MM.1S (cell line): ENCODE results near the gene PRKAR1B.

Source experiments
- DNase-seq: peaks from one replicate; pipeline ENCODE4 v3.0.0-alpha.2; 2015
- H2AFZ ChIP-seq: fragments of 300-600 bp; sonication (generic); 2 replicates; pipeline ENCODE4 v1.6.0; 2016; ENCODE audit warnings: antibody characterized with exemption, low read length
- H3F3A ChIP-seq: fragments of 300-600 bp; sonication (generic); 2 replicates; pipeline ENCODE4 v1.6.1; 2016; ENCODE audit warnings: mild to moderate bottlenecking, antibody characterized with exemption, low read length, moderate library complexity, mixed read lengths; ENCODE audit not compliant: insufficient read depth
- H3K27ac ChIP-seq: fragments of 300-600 bp; sonication (generic); 2 replicates; pipeline ENCODE4 v1.5.1; 2016; ENCODE audit warnings: mild to moderate bottlenecking, low read length
- H3K27me3 ChIP-seq: fragments of 300-600 bp; sonication (generic); replicated peaks from 2 replicates; pipeline ENCODE4 v1.6.0; 2016; ENCODE audit warnings: low read length; ENCODE audit not compliant: insufficient read depth
- H3K36me3 ChIP-seq: fragments of 300-600 bp; sonication (generic); replicated peaks from 2 replicates; pipeline ENCODE4 v1.6.1; 2016; ENCODE audit warnings: mild to moderate bottlenecking, low read length, mixed read lengths; ENCODE audit not compliant: insufficient read depth
- H3K4me1 ChIP-seq: fragments of 300-600 bp; sonication (generic); 2 replicates; pipeline ENCODE4 v1.6.1; 2016; ENCODE audit warnings: low read length, mixed read lengths
- H3K4me2 ChIP-seq: fragments of 300-600 bp; sonication (generic); 2 replicates; pipeline ENCODE4 v1.6.0; 2016; ENCODE audit warnings: low read depth, low read length
- H3K4me3 ChIP-seq: fragments of 300-600 bp; sonication (generic); 2 replicates; pipeline ENCODE4 v1.5.1; 2016; ENCODE audit warnings: low read length, mixed read lengths
- H3K79me2 ChIP-seq: fragments of 300-600 bp; sonication (generic); 2 replicates; pipeline ENCODE4 v1.6.1; 2016; ENCODE audit warnings: mixed run types, low read length, mixed read lengths
- H3K9ac ChIP-seq: fragments of 300-600 bp; sonication (generic); 2 replicates; pipeline ENCODE4 v1.6.1; 2016; ENCODE audit warnings: low read length, mixed read lengths
- H3K9me2 ChIP-seq: fragments of 300-600 bp; sonication (generic); replicated peaks from 2 replicates; pipeline ENCODE4 v1.6.1; 2016; ENCODE audit warnings: mild to moderate bottlenecking, low read length, mixed read lengths; ENCODE audit not compliant: insufficient read depth
- H3K9me3 ChIP-seq: fragments of 300-600 bp; sonication (generic); replicated peaks from 2 replicates; pipeline ENCODE4 v1.6.1; 2016; ENCODE audit warnings: mild to moderate bottlenecking, low read length, mixed read lengths; ENCODE audit not compliant: insufficient read depth
- H4K20me1 ChIP-seq: fragments of 300-600 bp; sonication (generic); 2 replicates; pipeline ENCODE4 v1.6.1; 2016; ENCODE audit warnings: mild to moderate bottlenecking, low read length, moderate library complexity, mixed read lengths; ENCODE audit not compliant: insufficient read depth
- EZH2 ChIP-seq: fragments of 300-600 bp; sonication (generic); optimal IDR thresholded peaks from 2 replicates; pipeline ENCODE3; 2017; ENCODE audit warnings: low read depth, mild to moderate bottlenecking, antibody characterized with exemption, low read length, mixed read lengths
- EZH2phosphoT487 ChIP-seq: fragments of 300-600 bp; sonication (generic); IDR thresholded peaks from 2 replicates; pipeline ENCODE4 v1.6.1; 2018; ENCODE audit warnings: antibody characterized with exemption, low read length
- TF ChIP-seq, protein P1 (sequence below): fragments of 300-600 bp; sonication (generic); IDR thresholded peaks from 2 replicates; pipeline ENCODE4 v1.5.1; 2016; ENCODE audit warnings: antibody characterized with exemption, low read length, mixed read lengths

PRKAR1B gene

DNA sequence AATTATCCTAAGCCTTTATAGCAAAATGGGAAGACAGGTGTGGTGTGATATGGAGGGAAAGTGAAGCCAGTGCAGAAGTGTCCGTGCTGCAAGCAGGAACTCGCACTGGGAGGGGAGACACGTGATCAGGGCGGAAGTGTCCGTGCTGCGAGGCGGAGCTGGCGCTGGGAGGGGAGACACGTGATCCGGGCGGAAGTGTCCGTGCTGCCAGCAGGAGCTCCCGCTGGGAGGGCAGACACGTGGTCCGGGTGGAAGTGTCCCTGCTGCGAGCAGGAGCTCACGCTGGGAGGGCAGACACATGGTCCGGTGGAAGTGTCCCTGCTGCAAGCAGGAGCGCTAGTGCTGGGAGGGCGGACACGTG, 40.5 kb upstream of the PRKAR1B start:
- Histone ChIP-seq H3K27ac (no peak overlapping the region), H3K9me3 (no peaks in the 10 kb centered on the region), H2AFZ (no peak overlapping the region), H3K4me2 (no peak overlapping the region), H3F3A (no peaks in the 10 kb centered on the region), H3K27me3 (no peaks in the 10 kb centered on the region), H3K9me2 (no peaks in the 10 kb centered on the region), H3K36me3 (peaks cover 5% of the 10 kb centered on the region; the same call in 1 of the 2 replicates), H4K20me1 (no peaks in the 10 kb centered on the region), H3K4me1 (no peaks in the 10 kb centered on the region), H3K79me2 (no peaks in the 10 kb centered on the region), H3K4me3 (no peak overlapping the region), H3K9ac (no peak overlapping the region)
- DNase-seq = no peak
- TF ChIP-seq EZH2 (no peak), EZH2phosphoT487 (no peak)
- TF ChIP-seq, protein P1, sequence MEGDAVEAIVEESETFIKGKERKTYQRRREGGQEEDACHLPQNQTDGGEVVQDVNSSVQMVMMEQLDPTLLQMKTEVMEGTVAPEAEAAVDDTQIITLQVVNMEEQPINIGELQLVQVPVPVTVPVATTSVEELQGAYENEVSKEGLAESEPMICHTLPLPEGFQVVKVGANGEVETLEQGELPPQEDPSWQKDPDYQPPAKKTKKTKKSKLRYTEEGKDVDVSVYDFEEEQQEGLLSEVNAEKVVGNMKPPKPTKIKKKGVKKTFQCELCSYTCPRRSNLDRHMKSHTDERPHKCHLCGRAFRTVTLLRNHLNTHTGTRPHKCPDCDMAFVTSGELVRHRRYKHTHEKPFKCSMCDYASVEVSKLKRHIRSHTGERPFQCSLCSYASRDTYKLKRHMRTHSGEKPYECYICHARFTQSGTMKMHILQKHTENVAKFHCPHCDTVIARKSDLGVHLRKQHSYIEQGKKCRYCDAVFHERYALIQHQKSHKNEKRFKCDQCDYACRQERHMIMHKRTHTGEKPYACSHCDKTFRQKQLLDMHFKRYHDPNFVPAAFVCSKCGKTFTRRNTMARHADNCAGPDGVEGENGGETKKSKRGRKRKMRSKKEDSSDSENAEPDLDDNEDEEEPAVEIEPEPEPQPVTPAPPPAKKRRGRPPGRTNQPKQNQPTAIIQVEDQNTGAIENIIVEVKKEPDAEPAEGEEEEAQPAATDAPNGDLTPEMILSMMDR = no peak

DNA sequence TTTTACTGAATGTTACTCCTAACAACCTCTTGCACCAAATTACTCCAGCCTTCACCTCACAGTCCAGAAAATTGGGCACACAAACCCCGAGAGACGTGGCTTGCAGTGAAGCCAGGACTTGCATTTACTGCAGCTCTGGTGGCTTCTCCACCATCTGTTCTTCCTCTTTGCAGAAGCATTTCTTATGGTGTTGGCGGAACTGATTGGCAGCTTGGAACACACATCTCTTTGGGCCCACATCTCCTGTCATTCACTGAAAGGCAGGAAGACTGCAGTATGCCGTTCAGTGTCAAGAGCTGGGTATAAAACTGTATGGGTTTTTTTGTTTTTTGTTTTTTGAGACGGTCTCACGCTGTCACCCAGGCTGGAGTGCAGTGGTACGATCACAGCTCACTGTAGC, 38.3 kb upstream of the PRKAR1B start:
- Histone ChIP-seq H4K20me1 (no peaks in the 10 kb centered on the region), H2AFZ (no peak overlapping the region), H3K4me1 (no peaks in the 10 kb centered on the region), H3K27ac (no peak overlapping the region), H3K36me3 (peaks cover 5% of the 10 kb centered on the region; the same call in 1 of the 2 replicates), H3K27me3 (no peaks in the 10 kb centered on the region), H3K9me3 (no peaks in the 10 kb centered on the region), H3K4me3 (no peak overlapping the region), H3F3A (no peaks in the 10 kb centered on the region), H3K9ac (no peak overlapping the region), H3K4me2 (no peak overlapping the region), H3K9me2 (no peaks in the 10 kb centered on the region), H3K79me2 (no peaks in the 10 kb centered on the region)
- no peak for DNase-seq
- no peak for TF ChIP-seq EZH2phosphoT487
- TF ChIP-seq, protein P1 = no peak
- TF ChIP-seq EZH2 = no peak

DNA sequence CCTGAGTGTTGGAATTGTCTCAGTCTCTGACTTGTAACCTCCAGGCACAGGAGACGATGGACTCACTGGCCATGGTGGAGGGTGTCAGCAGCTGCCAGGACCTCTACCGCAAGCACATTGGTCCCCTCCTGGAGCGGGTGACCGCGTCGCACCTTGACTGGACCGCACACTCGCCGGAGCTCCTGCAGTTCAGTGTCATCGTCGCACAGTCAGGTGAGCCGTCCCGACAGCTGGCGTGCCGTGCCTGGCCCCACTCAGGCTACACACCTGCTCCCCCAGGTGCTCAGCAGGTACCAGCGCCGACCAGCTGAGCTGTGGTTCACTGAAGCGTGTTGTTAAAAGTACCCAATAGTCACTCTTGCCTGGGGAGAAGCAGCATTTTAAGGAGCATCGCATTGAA, 36.7 kb upstream of the PRKAR1B start:
- no peaks in the 10 kb centered on the region for H3K9me3 ChIP-seq
- no peaks in the 10 kb centered on the region for H3K9me2 ChIP-seq
- no peak overlapping the region for H3K4me2 ChIP-seq
- H3K27me3 ChIP-seq = no peaks in the 10 kb centered on the region
- no peak overlapping the region for H3K4me3 ChIP-seq
- H2AFZ ChIP-seq = no peak overlapping the region
- H3K4me1 ChIP-seq = no peaks in the 10 kb centered on the region
- no peaks in the 10 kb centered on the region for H3K79me2 ChIP-seq
- H3F3A ChIP-seq = no peaks in the 10 kb centered on the region
- H4K20me1 ChIP-seq = no peaks in the 10 kb centered on the region
- TF ChIP-seq, protein P1 = no peak
- no peak overlapping the region for H3K27ac ChIP-seq
- no peak overlapping the region for H3K9ac ChIP-seq
- H3K36me3 ChIP-seq = peaks cover 5% of the 10 kb centered on the region; the same call in 1 of the 2 replicates
- DNase-seq = no peak

DNA sequence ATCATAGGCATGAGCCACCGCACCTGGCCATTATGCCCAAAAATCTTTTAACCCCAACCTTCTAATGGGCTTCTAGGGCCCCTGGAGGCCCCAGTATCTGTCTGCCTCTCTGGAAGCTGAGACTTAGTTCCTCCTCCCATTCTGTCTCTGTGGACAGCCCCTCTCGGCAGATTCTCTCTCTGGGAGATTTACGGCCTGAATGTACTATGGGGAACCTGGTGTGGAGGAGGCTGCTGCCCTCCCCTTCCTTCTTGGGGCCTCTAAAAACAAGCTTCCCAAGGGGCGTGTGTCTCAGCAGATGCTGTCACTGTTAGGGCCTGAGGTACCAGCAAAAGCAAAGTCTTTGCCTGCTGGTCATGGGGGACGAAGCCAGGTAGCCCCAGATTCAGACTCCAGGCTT, 35.8 kb upstream of the PRKAR1B start:
- TF ChIP-seq, protein P1 = no peak
- TF ChIP-seq EZH2phosphoT487 = no peak
- no peak for TF ChIP-seq EZH2
- H3F3A ChIP-seq = no peaks in the 10 kb centered on the region
- no peak for DNase-seq
- H3K4me3 ChIP-seq = no peak overlapping the region
- H3K4me2 ChIP-seq = no peak overlapping the region
- no peak overlapping the region for H3K9ac ChIP-seq
- peaks cover 5% of the 10 kb centered on the region; the same call in 1 of the 2 replicates for H3K36me3 ChIP-seq
- no peaks in the 10 kb centered on the region for H3K4me1 ChIP-seq
- H2AFZ ChIP-seq = no peak overlapping the region
- H3K27me3 ChIP-seq = no peaks in the 10 kb centered on the region
- H3K27ac ChIP-seq = no peak overlapping the region
- H3K9me2 ChIP-seq = no peaks in the 10 kb centered on the region
- H3K79me2 ChIP-seq = no peaks in the 10 kb centered on the region
- H4K20me1 ChIP-seq = no peaks in the 10 kb centered on the region
- H3K9me3 ChIP-seq = no peaks in the 10 kb centered on the region
